ENCODE measurements around the gene MTNR1A.

MTNR1A gene

GRCh38 chr4:186554914-186555827 is at the start of gene MTNR1A:
Gene MTNR1A, minus strand, starts transcription at chr4:186555567. Its CDS starts 202 bp downstream, at chr4:186555365.
- DNase-seq: no peak

- peak; percentile 84 for DNase-seq
Measured at GRCh38 chr4:186604124-186604807, 48.9 kb upstream of the MTNR1A start.

DNA sequence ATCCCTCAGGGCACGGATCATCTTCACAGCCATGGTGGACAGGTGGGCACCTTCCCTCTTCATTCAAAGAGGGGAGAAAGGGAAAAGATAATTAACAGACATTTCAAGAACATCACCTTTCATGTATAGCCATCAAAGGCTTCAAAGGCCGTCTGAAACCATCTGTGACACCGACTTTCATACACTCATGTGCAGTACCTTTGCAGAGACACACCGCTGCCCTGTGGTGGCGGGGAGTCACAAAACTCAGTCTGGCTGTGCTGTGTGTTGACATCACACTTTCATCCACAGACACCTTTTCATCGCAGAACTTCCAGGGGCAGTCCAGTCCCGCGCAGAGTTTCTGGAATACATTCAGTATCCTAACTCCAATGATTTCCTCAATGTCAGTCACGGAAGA is 47.6 kb upstream of the MTNR1A start:
- no peak for DNase-seq

- DNase-seq: no peak
Measured at GRCh38 chr4:186599483-186599882, 44.1 kb upstream of the MTNR1A start.

GRCh38 chr4:186598686-186599085 is 43.3 kb upstream of the MTNR1A start:
- no peak for DNase-seq

- DNase-seq: no peak
Measured at GRCh38 chr4:186596850-186597390, 41.6 kb upstream of the MTNR1A start.

DNA sequence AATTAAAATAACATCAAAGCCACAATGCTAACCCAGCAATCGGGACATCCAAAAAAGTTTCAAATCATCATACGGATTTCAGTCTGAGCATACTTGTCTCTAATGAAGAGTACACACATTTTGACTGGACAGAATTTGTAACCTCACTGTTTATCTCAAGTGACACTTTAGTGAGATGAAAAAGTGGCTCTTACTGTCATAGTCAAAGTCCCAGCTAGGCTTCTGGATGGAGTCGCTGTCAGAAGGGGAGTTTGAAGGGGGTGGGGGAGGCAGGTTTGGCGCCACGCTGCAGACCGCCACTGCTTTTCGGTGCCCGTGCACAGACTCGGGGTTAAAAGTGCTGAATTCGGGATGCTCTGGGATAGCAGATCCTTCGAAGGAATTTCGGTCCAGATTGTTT is 41.0 kb upstream of the MTNR1A start:
- DNase-seq: no peak

GRCh38 chr4:186593587-186593973 is 38.2 kb upstream of the MTNR1A start:
- DNase-seq: no peak

GRCh38 chr4:186592966-186593586 is 37.7 kb upstream of the MTNR1A start:
- DNase-seq: no peak

- DNase-seq: no peak
Measured at GRCh38 chr4:186592445-186592844, 37.1 kb upstream of the MTNR1A start.

- no peak for DNase-seq
Measured at GRCh38 chr4:186591651-186592050, 36.3 kb upstream of the MTNR1A start.

DNA sequence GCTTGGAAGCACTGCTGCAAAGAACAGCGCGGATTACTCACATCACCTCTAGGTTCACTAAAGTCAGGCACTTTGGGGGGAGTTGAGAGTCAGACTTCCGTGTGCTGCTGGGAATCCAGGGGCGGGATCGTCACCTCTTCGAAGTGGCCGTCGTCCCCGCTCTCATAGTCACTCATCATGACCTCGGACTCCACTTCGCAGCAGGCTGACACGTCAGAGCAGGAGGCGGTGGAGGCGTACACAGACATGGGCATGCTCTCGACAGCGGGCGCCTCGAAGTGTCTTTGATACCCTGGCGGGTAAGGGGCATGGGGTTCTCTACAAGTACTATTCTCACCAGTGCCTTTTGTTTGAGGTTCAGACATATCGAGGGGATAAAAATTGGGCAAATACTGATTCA is 33.1 kb upstream of the MTNR1A start:
- DNase-seq: no peak

DNA sequence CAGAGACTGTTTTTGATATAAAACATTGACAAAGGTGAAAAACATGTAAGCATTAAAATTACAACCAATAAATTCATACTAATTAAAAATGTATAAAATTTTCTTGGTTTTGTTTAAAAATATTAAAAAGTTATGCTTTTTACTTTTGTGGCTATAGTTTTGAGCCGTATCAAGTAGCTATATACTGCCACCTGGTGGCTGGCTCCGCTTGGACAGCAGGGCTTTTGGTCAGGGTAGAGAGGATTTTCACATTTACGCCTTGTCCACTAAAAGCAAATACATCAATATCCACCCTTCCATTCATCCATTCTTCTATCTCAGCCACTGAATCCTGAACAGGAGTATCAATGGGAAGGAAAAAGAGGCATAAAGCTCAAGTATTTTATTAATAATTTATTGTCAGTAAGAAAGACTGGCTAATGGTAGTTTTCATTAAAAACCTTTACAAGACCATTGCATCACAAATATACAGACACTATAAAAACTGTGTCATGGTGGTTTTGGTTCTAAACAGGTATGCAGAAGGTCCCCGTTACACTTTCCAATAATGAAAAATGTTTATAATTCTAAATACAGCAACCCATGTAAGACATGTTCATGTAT is 32.1 kb upstream of the MTNR1A start:
- peak; percentile 18 for DNase-seq

GRCh38 chr4:186586205-186586604 is 30.8 kb upstream of the MTNR1A start:
- DNase-seq: no peak

- no peak for DNase-seq
Measured at GRCh38 chr4:186584912-186585311, 29.5 kb upstream of the MTNR1A start.

DNA sequence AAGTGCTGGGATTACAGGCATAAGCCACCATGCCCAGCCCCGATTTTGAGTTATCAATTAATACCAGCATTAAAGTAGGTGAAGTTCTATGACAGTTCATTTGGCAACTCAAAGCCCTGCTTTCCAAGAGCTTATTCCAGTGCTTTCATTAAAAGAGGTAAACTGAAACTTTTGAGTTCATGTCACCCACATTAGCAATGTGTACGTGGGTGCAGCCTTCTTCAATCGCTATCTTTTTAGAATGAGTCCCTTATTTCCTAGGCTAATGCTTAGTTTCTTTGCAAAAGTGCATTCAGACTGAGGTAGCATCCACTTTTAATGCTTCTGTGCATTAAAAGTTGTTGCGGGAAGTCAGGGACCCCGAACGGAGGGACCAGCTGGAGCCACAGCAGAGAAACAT is 26.1 kb upstream of the MTNR1A start:
- no peak for DNase-seq

GRCh38 chr4:186580669-186581068 is 25.3 kb upstream of the MTNR1A start:
- no peak for DNase-seq

GRCh38 chr4:186570193-186570996 is 15.0 kb upstream of the MTNR1A start:
- DNase-seq: no peak

DNA sequence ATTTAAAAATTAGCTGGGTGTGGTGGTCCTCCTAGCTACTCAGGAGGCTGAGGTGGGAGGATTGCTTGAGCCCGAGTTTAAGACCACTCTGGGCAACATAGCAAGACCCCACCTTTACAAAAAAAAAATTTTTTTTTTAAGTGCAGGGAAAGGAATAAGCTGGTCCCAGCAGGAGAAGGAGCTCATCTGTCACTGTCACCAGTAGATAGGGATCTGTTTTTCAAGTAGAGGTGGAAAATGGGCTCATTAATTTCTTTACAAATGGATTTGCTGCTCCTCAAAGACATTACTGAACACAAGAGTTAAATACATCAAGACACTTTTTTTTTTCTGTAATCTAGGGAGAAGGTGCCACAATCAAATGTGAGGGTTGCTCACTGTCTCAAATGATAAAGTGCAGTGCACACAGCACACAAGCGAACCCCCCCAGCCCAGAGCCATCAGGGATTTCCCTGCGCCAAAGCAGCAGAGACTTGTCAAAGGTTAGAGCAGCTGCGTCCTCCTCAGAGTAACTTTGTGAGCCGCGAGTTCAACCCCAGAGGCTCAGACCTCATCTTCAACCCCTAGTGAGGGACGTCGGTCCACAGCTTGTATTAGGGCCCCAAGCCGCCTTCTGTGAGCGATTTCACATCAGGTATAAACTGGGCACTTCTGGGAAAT is 14.3 kb upstream of the MTNR1A start:
- DNase-seq: no peak

- DNase-seq: no peak
Measured at GRCh38 chr4:186566068-186566467, 10.7 kb upstream of the MTNR1A start.

DNA sequence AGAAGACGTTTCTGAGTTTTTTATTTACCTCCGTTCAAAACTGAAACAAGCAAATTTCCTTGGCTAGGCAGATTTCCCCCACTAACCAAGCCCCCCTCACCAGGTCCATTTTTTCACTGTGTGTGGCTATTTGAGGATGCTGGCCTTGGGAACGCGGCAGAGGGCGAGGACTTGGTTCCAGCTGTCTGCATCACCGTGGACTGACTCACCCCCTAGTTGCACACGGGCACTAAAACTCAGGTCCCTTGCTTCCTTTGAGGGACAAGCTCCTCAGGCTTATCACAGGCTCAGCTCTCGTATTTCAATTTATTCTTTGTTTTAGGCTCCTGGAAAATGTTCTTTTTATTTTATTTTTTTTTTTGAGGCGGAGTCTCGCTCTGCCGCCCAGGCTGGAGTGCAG is 8.4 kb upstream of the MTNR1A start:
- DNase-seq: no peak

DNA sequence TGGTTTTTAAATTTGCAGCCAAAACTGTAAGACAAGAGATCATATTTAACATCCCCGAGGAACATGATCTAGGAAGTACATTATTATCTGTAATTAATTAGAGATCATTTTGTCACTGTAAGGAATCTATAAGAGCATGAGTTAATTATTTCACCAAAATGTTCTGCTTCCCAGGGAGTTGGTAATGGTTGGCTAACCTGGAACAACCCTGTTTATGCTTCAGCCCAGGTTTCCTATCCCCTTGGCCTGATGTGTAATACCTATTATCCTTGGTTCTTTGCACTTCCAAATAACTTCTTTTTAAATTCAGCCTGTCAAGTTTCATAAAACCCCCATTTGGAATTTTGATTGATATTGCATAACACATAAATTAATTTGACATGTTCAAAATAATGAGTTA is 6.4 kb upstream of the MTNR1A start:
- no peak for DNase-seq
